ENCODE measurements around the gene DRC3. TPM values are rescaled to one million over a fixed set of nuclear protein-coding genes. Genes with fewer than 3 reads are reported as not detected.

DRC3 gene
- total RNA-seq, 2 donors from 2014 or later: 0.61 to 1.3 TPM

Other genes with a start within 250 kb of the DRC3 start
- 100 to 1,000 TPM; 125 to 161 TPM for gene SREBF1, start 135.9 kb upstream of the DRC3 start, total RNA-seq
- 10 to 100 TPM; 55.5 to 72.9 TPM for gene TOM1L2, start 462 bp upstream of the DRC3 start, total RNA-seq
- gene ATPAF2, start 66.3 kb downstream of the DRC3 start, total RNA-seq: 10 to 100 TPM; 29.0 to 32.0 TPM
- gene GID4, start 66.5 kb downstream of the DRC3 start, total RNA-seq: 1 to 10 TPM; 4.7 to 7.0 TPM
- 10 to 100 TPM; 25.4 to 29.3 TPM for gene DRG2, start 115.1 kb downstream of the DRC3 start, total RNA-seq
- gene MYO15A, start 135.9 kb downstream of the DRC3 start, total RNA-seq: 1 to 10 TPM in 1 of 2 donors, under 1 TPM in 1; 0.75 to 2.4 TPM
- gene ALKBH5, start 211.0 kb downstream of the DRC3 start, total RNA-seq: 10 to 100 TPM; 83.7 to 89.8 TPM

Data from left colon (tissue), 2 donors.